Neuronal stem cell (in vitro differentiated cells): ENCODE data around the gene RTTN.

Experiments used
- DNase-seq: peaks from one replicate; pipeline ENCODE4 v3.0.0-alpha.2; 2013; ENCODE audit warnings: low spot score
- H2AFZ ChIP-seq: one replicate; pipeline ENCODE4 v1.6.1; 2013; ENCODE audit warnings: mild to moderate bottlenecking, low read length, inconsistent platforms
- H2AK5ac ChIP-seq: 2 replicates; pipeline ENCODE4 v1.6.1; 2013; ENCODE audit warnings: low read depth, mild to moderate bottlenecking, inconsistent platforms, low read length, moderate library complexity, mixed read lengths
- H2BK120ac ChIP-seq: 2 replicates; pipeline ENCODE4 v1.6.1; 2013; ENCODE audit warnings: low read depth, mild to moderate bottlenecking, inconsistent platforms, low read length, moderate library complexity, mixed read lengths
- H2BK12ac ChIP-seq: one replicate; pipeline ENCODE4 v1.6.1; 2013; ENCODE audit warnings: low read length, inconsistent platforms
- H2BK15ac ChIP-seq: 2 replicates; pipeline ENCODE4 v1.6.1; 2013; ENCODE audit warnings: mild to moderate bottlenecking, low read length, inconsistent platforms, mixed read lengths
- H2BK5ac ChIP-seq: one replicate; pipeline ENCODE4 v1.6.1; 2013; ENCODE audit warnings: inconsistent platforms, mild to moderate bottlenecking, low read length, moderate library complexity
- H3K14ac ChIP-seq: one replicate; pipeline ENCODE4 v1.6.1; 2013; ENCODE audit warnings: low read length, inconsistent platforms
- H3K18ac ChIP-seq: 2 replicates; pipeline ENCODE4 v1.6.1; 2013; ENCODE audit warnings: low read length, inconsistent platforms
- H3K23ac ChIP-seq: 2 replicates; pipeline ENCODE4 v1.6.1; 2013; ENCODE audit warnings: low read depth, mild to moderate bottlenecking, mixed read lengths, low read length, inconsistent platforms; ENCODE audit not compliant: poor library complexity
- H3K27ac ChIP-seq: replicated peaks from 3 replicates; pipeline ENCODE4 v1.5.1; 2013; ENCODE audit warnings: low read length, inconsistent platforms
- H3K27me3 ChIP-seq, 3 experiments: 2 replicates each; pipeline ENCODE4 v1.6.1; 2013; ENCODE audit warnings: low read length in 3 of 3, mild to moderate bottlenecking in 2 of 3, inconsistent platforms in 1 of 3, low read depth in 1 of 3, mixed read lengths in 1 of 3, moderate library complexity in 1 of 3; ENCODE audit not compliant: control insufficient read depth in 3 of 3, insufficient read depth in 3 of 3
- H3K36me3 ChIP-seq, 2 donors: replicated peaks in 1 of 2; 2 replicates each; pipeline ENCODE4 v1.6.1; 2013; ENCODE audit warnings: low read length in 2 of 2; ENCODE audit not compliant: control insufficient read depth in 2 of 2, insufficient read depth in 2 of 2
- H3K4ac ChIP-seq: 2 replicates; pipeline ENCODE4 v1.6.1; 2013; ENCODE audit warnings: inconsistent platforms, mild to moderate bottlenecking, low read length, moderate library complexity
- H3K4me1 ChIP-seq, 2 donors: 1 replicate in 1 of 2; 2 replicates in 1 of 2; pipeline ENCODE4 v1.6.1; 2013; ENCODE audit warnings: low read length in 2 of 2, low read depth in 1 of 2; ENCODE audit not compliant: control insufficient read depth in 2 of 2, insufficient read depth in 1 of 2
- H3K4me2 ChIP-seq: one replicate; pipeline ENCODE4 v1.6.1; 2013; ENCODE audit warnings: mild to moderate bottlenecking, low read length, inconsistent platforms; ENCODE audit not compliant: insufficient read depth, poor library complexity, severe bottlenecking
- H3K4me3 ChIP-seq, 2 donors: 2 replicates each; pipeline ENCODE4 v1.5.1; 2013; ENCODE audit warnings: low read length in 2 of 2, mild to moderate bottlenecking in 2 of 2, inconsistent platforms in 1 of 2, moderate library complexity in 1 of 2
- H3K79me1 ChIP-seq: one replicate; pipeline ENCODE4 v1.6.1; 2013; ENCODE audit warnings: low read depth, mild to moderate bottlenecking, inconsistent platforms, low read length, moderate library complexity
- H3K9ac ChIP-seq: one replicate; pipeline ENCODE4 v1.6.1; 2013; ENCODE audit warnings: mild to moderate bottlenecking, low read depth, low read length, inconsistent platforms; ENCODE audit not compliant: poor library complexity
- H3K9me3 ChIP-seq, 2 donors: replicated peaks in 1 of 2; 2 replicates each; pipeline versions ENCODE3 to v1.6.1; 2013; ENCODE audit warnings: low read length in 2 of 2, mild to moderate bottlenecking in 2 of 2, inconsistent platforms in 1 of 2, low read depth in 1 of 2, mixed read lengths in 1 of 2, moderate library complexity in 1 of 2; ENCODE audit not compliant: control insufficient read depth in 2 of 2, insufficient read depth in 1 of 2
- H4K8ac ChIP-seq: one replicate; pipeline ENCODE4 v1.6.1; 2013; ENCODE audit warnings: low read depth, mild to moderate bottlenecking, inconsistent platforms, low read length, moderate library complexity
- H4K91ac ChIP-seq: one replicate; pipeline ENCODE4 v1.6.1; 2013; ENCODE audit warnings: low read length, low read depth, mild to moderate bottlenecking, inconsistent platforms; ENCODE audit not compliant: poor library complexity
- WGBS, 2 donors: extraction: QIAGEN DNeasy Blood & Tissue Kit; methylation state at CpG; one replicate each; pipeline ENCODE4 v1.1.7; 2013; ENCODE audit warnings: missing lambda C conversion rate in 2 of 2, mixed read lengths in 1 of 2; ENCODE audit not compliant: insufficient read length in 2 of 2, insufficient replicate concordance in 1 of 2; ENCODE audit errors: extremely low coverage in 2 of 2; 5-methylcytosine and 5-hydroxymethylcytosine counted together

Gene RTTN

GRCh38 chr18:70121842-70122241 lies 83.6 kb downstream of the RTTN start:
- Histone ChIP-seq H4K8ac (no peak overlapping the region), H2BK15ac (no peak overlapping the region), H3K9ac (no peak overlapping the region), H3K79me1 (no peaks in the 10 kb centered on the region), H2BK5ac (no peak overlapping the region), H3K4me3 (no peak overlapping the region), H2BK120ac (no peak overlapping the region), H3K4me1 (no peaks in the 10 kb centered on the region), H3K14ac (no peak overlapping the region), H3K18ac (no peak overlapping the region), H3K36me3 (peaks cover 0 to 33% of the 10 kb centered on the region in 2 donors), H2AK5ac (no peak overlapping the region), H3K23ac (no peak overlapping the region), H2BK12ac (no peak overlapping the region), H4K91ac (no peak overlapping the region), H2AFZ (no peak overlapping the region), H3K4me2 (no peak overlapping the region), H3K4ac (no peak overlapping the region), H3K27ac (no peak overlapping the region), H3K27me3 (no peaks in the 10 kb centered on the region), H3K9me3 (peaks cover 0 to 7% of the 10 kb centered on the region in 2 donors)
- WGBS, 2 donors = no CpG with 5 or more reads among the region's 3 CpGs
- DNase-seq = no peak

- H3K79me1 ChIP-seq = no peaks in the 10 kb centered on the region
- no peak overlapping the region for H2BK5ac ChIP-seq
- H2BK12ac ChIP-seq = no peak overlapping the region
- no peak overlapping the region for H3K4me2 ChIP-seq
- H3K36me3 ChIP-seq = peaks cover 0 to 24% of the 10 kb centered on the region in 2 donors
- H2AK5ac ChIP-seq = no peak overlapping the region
- no peak overlapping the region for H4K91ac ChIP-seq
- peaks cover 0 to 7% of the 10 kb centered on the region in 2 donors for H3K9me3 ChIP-seq
- H3K27me3 ChIP-seq = no peaks in the 10 kb centered on the region
- no CpG with 5 or more reads among the region's 2 CpGs for WGBS, 2 donors
- no peak overlapping the region for H3K9ac ChIP-seq
- H3K23ac ChIP-seq = no peak overlapping the region
- no peak overlapping the region for H3K27ac ChIP-seq
- no peaks in the 10 kb centered on the region for H3K4me1 ChIP-seq
- no peak overlapping the region for H2BK120ac ChIP-seq
- H3K18ac ChIP-seq = no peak overlapping the region
- no peak overlapping the region for H3K14ac ChIP-seq
- H4K8ac ChIP-seq = no peak overlapping the region
- no peak overlapping the region for H3K4me3 ChIP-seq
- no peak overlapping the region for H3K4ac ChIP-seq
- no peak for DNase-seq
- H2AFZ ChIP-seq = no peak overlapping the region
- no peak overlapping the region for H2BK15ac ChIP-seq
These were observed 88.5 kb downstream of the RTTN start for GRCh38 chr18:70116949-70117348.

GRCh38 chr18:70113511-70113910 lies 92.0 kb downstream of the RTTN start:
- Histone ChIP-seq H2AK5ac (no peak overlapping the region), H3K27me3 (no peaks in the 10 kb centered on the region), H2BK5ac (no peak overlapping the region), H4K8ac (no peak overlapping the region), H2BK12ac (no peak overlapping the region), H3K4ac (no peak overlapping the region), H2BK15ac (no peak overlapping the region), H3K36me3 (peaks cover 3 to 31% of the 10 kb centered on the region in 2 donors), H3K4me3 (no peak overlapping the region), H3K9me3 (peaks cover 2 to 7% of the 10 kb centered on the region in 2 donors), H4K91ac (no peak overlapping the region), H3K9ac (no peak overlapping the region), H3K27ac (no peak overlapping the region), H3K23ac (no peak overlapping the region), H3K79me1 (no peaks in the 10 kb centered on the region), H3K18ac (no peak overlapping the region), H3K14ac (no peak overlapping the region), H3K4me1 (no peaks in the 10 kb centered on the region), H2BK120ac (no peak overlapping the region), H2AFZ (no peak overlapping the region), H3K4me2 (no peak overlapping the region)
- no CpG with 5 or more reads among the region's 1 CpG for WGBS, 2 donors
- no peak for DNase-seq

GRCh38 chr18:70110678-70111077 lies 94.8 kb downstream of the RTTN start:
- Histone ChIP-seq H3K23ac (no peak overlapping the region), H2AFZ (no peak overlapping the region), H3K4me1 (no peaks in the 10 kb centered on the region), H3K9me3 (peaks cover 0 to 2% of the 10 kb centered on the region in 2 donors), H3K79me1 (no peaks in the 10 kb centered on the region), H3K4me3 (no peak overlapping the region), H2BK5ac (no peak overlapping the region), H2BK15ac (no peak overlapping the region), H3K4ac (no peak overlapping the region), H3K27ac (no peak overlapping the region), H3K27me3 (no peaks in the 10 kb centered on the region), H4K91ac (no peak overlapping the region), H3K14ac (no peak overlapping the region), H3K4me2 (no peak overlapping the region), H2BK120ac (no peak overlapping the region), H3K9ac (no peak overlapping the region), H4K8ac (no peak overlapping the region), H3K36me3 (peaks cover 3 to 37% of the 10 kb centered on the region in 2 donors), H3K18ac (no peak overlapping the region), H2AK5ac (no peak overlapping the region), H2BK12ac (no peak overlapping the region)
- WGBS, 2 donors = no CpG with 5 or more reads among the region's 11 CpGs
- no peak for DNase-seq
